GM18526 (cell line): Measurements from ENCODE around the gene CTNNA3.

Source experiments
- POLR2A ChIP-seq: IDR thresholded peaks from 3 replicates; pipeline ENCODE4 v1.6.1; 2011; ENCODE audit not compliant: insufficient read length; ENCODE audit errors: extremely low read depth

The CTNNA3 gene

GRCh38 chr10:66398669-66399068 is 1297.3 kb downstream of the CTNNA3 start:
- no peak for TF ChIP-seq POLR2A

- TF ChIP-seq POLR2A = no peak
Measured at GRCh38 chr10:66394342-66395063, 1301.5 kb downstream of the CTNNA3 start.

GRCh38 chr10:66390926-66391325 is 1305.1 kb downstream of the CTNNA3 start:
- no peak for TF ChIP-seq POLR2A

- TF ChIP-seq POLR2A = no peak
Measured at GRCh38 chr10:66381045-66381444, 1315.0 kb downstream of the CTNNA3 start.

- no peak for TF ChIP-seq POLR2A
Measured at GRCh38 chr10:66378117-66378876, 1317.7 kb downstream of the CTNNA3 start.

GRCh38 chr10:66368146-66368545 is 1327.8 kb downstream of the CTNNA3 start:
- TF ChIP-seq POLR2A = no peak

GRCh38 chr10:66366163-66366562 is 1329.8 kb downstream of the CTNNA3 start:
- TF ChIP-seq POLR2A = no peak

- TF ChIP-seq POLR2A = no peak
Measured at GRCh38 chr10:66365686-66366085, 1330.3 kb downstream of the CTNNA3 start.

GRCh38 chr10:66362522-66362921 is 1333.5 kb downstream of the CTNNA3 start:
- no peak for TF ChIP-seq POLR2A

- TF ChIP-seq POLR2A = no peak
Measured at GRCh38 chr10:66353422-66353821, 1342.6 kb downstream of the CTNNA3 start.

GRCh38 chr10:66350622-66351399 is 1345.2 kb downstream of the CTNNA3 start:
- no peak for TF ChIP-seq POLR2A

- TF ChIP-seq POLR2A = no peak
Measured at GRCh38 chr10:66349726-66350125, 1346.3 kb downstream of the CTNNA3 start.

GRCh38 chr10:66349076-66349475 is 1346.9 kb downstream of the CTNNA3 start:
- no peak for TF ChIP-seq POLR2A

- no peak for TF ChIP-seq POLR2A
Measured at GRCh38 chr10:66337211-66337610, 1358.8 kb downstream of the CTNNA3 start.

- no peak for TF ChIP-seq POLR2A
Measured at GRCh38 chr10:66336791-66337190, 1359.2 kb downstream of the CTNNA3 start.

GRCh38 chr10:66329147-66329546 is 1366.8 kb downstream of the CTNNA3 start:
- TF ChIP-seq POLR2A = no peak
